Naive thymus-derived CD8-positive, alpha-beta T cell (primary cell): ENCODE data around the gene PITPNM3. TPM values are rescaled to one million over a fixed set of nuclear protein-coding genes. Genes with fewer than 3 reads are reported as not detected.

ENCODE experiments used
- ATAC-seq, 2 donors: fragments of 150-1000 bp; cut with Tn5 transposase in 1 of 2; sonication (Bioruptor Pico), chemical (Tn5 transposase) in 1 of 2; 1 replicate in 1 of 2; 2 replicates in 1 of 2; pipeline ENCODE4 v1.10.0; 2021; ENCODE audit warnings: mild to moderate bottlenecking in 2 of 2, moderate library complexity in 2 of 2
- POLR2A ChIA-PET: fragments of 350-600 bp; sonication (Branson Sonifier 250); formaldehyde crosslinking; loops from one replicate; lab custom pipeline; 2021; ENCODE audit warnings: antibody characterized with exemption; lab: Charles Lee
- DNase-seq, 10 donors: peaks; one replicate each; pipeline versions ENCODE4 v3.0.0 to v3.0.0-alpha.2; 2020 to 2022
- H3K27ac Mint-ChIP-seq, 10 donors: one replicate each; pipeline ENCODE4 v1.8.0; 2020 to 2022; ENCODE audit warnings: mild to moderate bottlenecking in 10 of 10, mixed read lengths in 10 of 10, moderate library complexity in 4 of 10, inconsistent platforms in 1 of 10
- H3K27me3 Mint-ChIP-seq, 5 donors: one replicate each; pipeline ENCODE4 v1.8.0; 2021 to 2022; ENCODE audit warnings: mixed read lengths in 5 of 5
- H3K36me3 Mint-ChIP-seq, 3 donors: one replicate each; pipeline ENCODE4 v1.8.0; 2020 to 2022; ENCODE audit warnings: mixed read lengths in 3 of 3, mild to moderate bottlenecking in 2 of 3, inconsistent platforms in 1 of 3
- H3K4me1 Mint-ChIP-seq, 4 donors: one replicate each; pipeline ENCODE4 v1.8.0; 2021 to 2022; ENCODE audit warnings: mixed read lengths in 4 of 4
- H3K4me3 Mint-ChIP-seq, 10 donors: one replicate each; pipeline ENCODE4 v1.8.0; 2020 to 2022; ENCODE audit warnings: mild to moderate bottlenecking in 10 of 10, mixed read lengths in 10 of 10, moderate library complexity in 6 of 10, inconsistent platforms in 1 of 10
- H3K9me3 Mint-ChIP-seq, 9 donors: one replicate each; pipeline ENCODE4 v1.8.0; 2020 to 2022; ENCODE audit warnings: mixed read lengths in 9 of 9, mild to moderate bottlenecking in 3 of 9, inconsistent platforms in 1 of 9, moderate library complexity in 1 of 9
- polyA plus RNA-seq, 3 donors: library from polyadenylated mRNA; unstranded; fragments of 300-500 nt; fragmentation: Illumina TruSeq; gene quantifications; one replicate each; pipeline ENCODE4 v1.2.3, GENCODE V29; 2021
- total RNA-seq, 8 experiments: library from RNA in 2 of 8; stranded (reverse) in 2 of 8; gene quantifications; one replicate each; pipeline ENCODE4 v1.2.3 and lab custom pipeline; 2021 to 2026

Gene PITPNM3
- total and polyA plus RNA-seq, 5 experiments from 2014 or later, result 0.44 to 0.74 TPM; not detected in 3

- POLR2A ChIA-PET, result no interaction called here
- no peaks in the 10 kb centered on the region for H3K9me3 Mint-ChIP-seq
- peaks cover 0 to 2% (median 0%) of the 10 kb centered on the region in 5 donors for H3K27me3 Mint-ChIP-seq
- ATAC-seq (no peak), DNase-seq (no peak)
- H3K36me3 Mint-ChIP-seq, result no peaks in the 10 kb centered on the region
- no peak overlapping the region for H3K4me3 Mint-ChIP-seq
- peaks cover 0 to 6% (median 3%) of the 10 kb centered on the region in 4 donors for H3K4me1 Mint-ChIP-seq
- no peak overlapping the region for H3K27ac Mint-ChIP-seq
Measured at GRCh38 chr17:6474906-6475305, 81.4 kb downstream of the PITPNM3 start.

DNA sequence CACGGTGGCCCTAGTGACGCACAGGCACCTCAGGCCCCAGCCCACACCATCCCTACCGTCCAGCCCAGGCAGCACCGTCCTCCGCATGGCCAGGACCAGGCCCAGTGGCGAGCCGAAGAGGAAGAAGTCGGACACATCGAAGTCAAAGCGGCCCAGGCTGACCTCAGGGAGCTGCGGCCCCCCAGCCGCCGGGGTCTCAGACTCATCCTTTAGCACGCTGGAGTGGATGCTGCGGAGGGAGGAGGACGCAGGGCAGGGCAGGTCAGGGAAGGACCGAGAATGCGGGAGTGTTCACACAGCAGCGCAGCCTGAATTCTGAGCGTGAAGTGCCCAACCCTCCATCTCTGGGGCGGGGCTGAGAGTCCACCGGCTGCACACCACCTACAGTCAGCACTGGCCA is 82.0 kb downstream of the PITPNM3 start:
- H3K9me3 Mint-ChIP-seq, result no peaks in the 10 kb centered on the region
- ATAC-seq, result no peak
- peaks cover 0 to 7% (median 0%) of the 10 kb centered on the region in 5 donors for H3K27me3 Mint-ChIP-seq
- no peak for DNase-seq
- H3K27ac Mint-ChIP-seq, result peak overlapping the region in 1 of 10 donors; percentile 40
- H3K4me3 Mint-ChIP-seq, result no peak overlapping the region
- H3K36me3 Mint-ChIP-seq, result no peaks in the 10 kb centered on the region
- peaks cover 0 to 6% (median 3%) of the 10 kb centered on the region in 4 donors for H3K4me1 Mint-ChIP-seq
- POLR2A ChIA-PET, result no interaction called here

DNA sequence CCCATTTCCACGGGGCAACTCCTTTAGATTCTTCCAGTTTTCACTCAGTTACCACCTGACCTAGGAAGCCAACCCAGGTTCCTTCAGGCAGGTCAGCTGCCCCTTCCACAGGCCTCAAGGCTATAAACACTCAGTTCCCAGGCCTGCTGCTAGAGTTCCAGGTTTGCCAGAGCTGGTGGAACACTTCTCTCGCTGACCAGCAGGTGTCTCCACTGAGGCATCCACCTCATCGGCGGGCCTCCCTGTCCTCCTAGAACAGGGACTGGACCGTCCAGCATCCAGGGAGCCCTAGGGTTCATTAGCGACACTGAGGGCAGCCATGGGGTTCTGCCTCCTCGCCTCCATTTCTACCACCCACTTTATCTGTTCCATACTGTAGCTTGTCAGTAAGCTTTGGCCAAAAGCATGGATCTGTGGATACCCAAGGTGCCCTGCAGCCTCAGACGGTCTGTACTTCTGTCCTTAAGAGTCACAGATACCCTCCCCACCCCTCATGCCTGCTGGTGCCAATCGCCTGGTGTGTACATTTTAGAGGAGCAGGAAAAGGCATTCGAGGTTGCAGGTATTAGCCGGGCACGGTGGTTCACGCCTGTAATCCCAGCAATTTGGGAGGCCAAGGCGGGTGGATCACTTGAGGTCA is 83.1 kb downstream of the PITPNM3 start:
- no peaks in the 10 kb centered on the region for H3K36me3 Mint-ChIP-seq
- no peaks in the 10 kb centered on the region for H3K9me3 Mint-ChIP-seq
- DNase-seq, result peak; percentile 30 to 78 (median 58)
- H3K4me3 Mint-ChIP-seq, result no peak overlapping the region
- peaks cover 0 to 9% (median 0%) of the 10 kb centered on the region in 5 donors for H3K27me3 Mint-ChIP-seq
- ATAC-seq, result peak; percentile 56 to 62
- H3K27ac Mint-ChIP-seq, result peak overlapping the region in 2 of 10 donors; percentile 61 to 69
- POLR2A ChIA-PET, result interaction anchor here (0.7 to 1.3 kb wide), 2 partner anchors 8 to 218 kb away, joined by 3 to 5 read pairs; no protein-coding TSS in a partner anchor
- H3K4me1 Mint-ChIP-seq, result peaks cover 0 to 6% (median 4%) of the 10 kb centered on the region in 4 donors

DNA sequence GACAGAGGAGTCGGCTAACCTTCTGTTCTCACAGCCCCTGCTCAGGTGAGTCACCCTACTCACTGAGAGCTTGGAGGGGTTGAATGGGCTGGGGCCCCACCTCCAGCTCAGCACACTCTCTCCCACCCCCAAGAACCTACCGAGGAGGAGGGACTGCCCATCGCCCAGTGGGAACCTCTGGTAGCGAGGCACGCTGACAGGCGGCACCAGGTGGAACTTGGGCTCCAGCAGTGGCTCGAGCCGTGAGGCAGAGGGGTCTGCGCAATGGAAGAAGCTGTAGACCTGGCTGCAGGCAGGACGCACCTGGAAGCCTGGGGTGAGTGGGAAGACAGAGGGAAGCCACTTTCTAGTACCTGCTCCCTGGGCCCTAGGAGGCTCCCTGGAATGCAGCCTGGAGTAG is 83.8 kb downstream of the PITPNM3 start:
- H3K27ac Mint-ChIP-seq, result no peak overlapping the region
- DNase-seq (no peak), ATAC-seq (no peak)
- H3K9me3 Mint-ChIP-seq, result no peaks in the 10 kb centered on the region
- H3K4me1 Mint-ChIP-seq, result peaks cover 0 to 6% (median 4%) of the 10 kb centered on the region in 4 donors
- POLR2A ChIA-PET, result no interaction called here
- H3K27me3 Mint-ChIP-seq, result peaks cover 0 to 9% (median 0%) of the 10 kb centered on the region in 5 donors
- no peak overlapping the region for H3K4me3 Mint-ChIP-seq
- no peaks in the 10 kb centered on the region for H3K36me3 Mint-ChIP-seq

GRCh38 chr17:6471531-6472465 is 84.6 kb downstream of the PITPNM3 start:
- Mint-ChIP-seq H3K9me3 (no peaks in the 10 kb centered on the region), H3K27ac (no peak overlapping the region), H3K36me3 (no peaks in the 10 kb centered on the region), H3K4me3 (no peak overlapping the region), H3K4me1 (peaks cover 0 to 6% (median 4%) of the 10 kb centered on the region in 4 donors), H3K27me3 (peaks cover 0 to 9% (median 0%) of the 10 kb centered on the region in 5 donors)
- ATAC-seq (no peak), DNase-seq (no peak)
- POLR2A ChIA-PET, result interaction anchor here (0.5 kb wide), 1 partner anchor 611 kb away, joined by 3 read pairs; no protein-coding TSS in a partner anchor

- DNase-seq (no peak), ATAC-seq (no peak)
- Mint-ChIP-seq H3K9me3 (no peaks in the 10 kb centered on the region), H3K27me3 (peaks cover 0 to 9% (median 0%) of the 10 kb centered on the region in 5 donors), H3K4me3 (no peak overlapping the region), H3K4me1 (peaks cover 0 to 6% (median 4%) of the 10 kb centered on the region in 4 donors), H3K36me3 (no peaks in the 10 kb centered on the region), H3K27ac (no peak overlapping the region)
- POLR2A ChIA-PET, result interaction anchor here (0.5 kb wide), 1 partner anchor 612 kb away, joined by 3 read pairs; no protein-coding TSS in a partner anchor
Measured at GRCh38 chr17:6470751-6471521, 85.4 kb downstream of the PITPNM3 start.

GRCh38 chr17:6470146-6470718 is 86.1 kb downstream of the PITPNM3 start:
- Mint-ChIP-seq H3K4me3 (no peak overlapping the region), H3K4me1 (peaks cover 0 to 6% (median 4%) of the 10 kb centered on the region in 4 donors), H3K9me3 (no peaks in the 10 kb centered on the region), H3K27ac (peak overlapping the region in 1 of 10 donors; percentile 5), H3K27me3 (peaks cover 0 to 9% (median 0%) of the 10 kb centered on the region in 5 donors), H3K36me3 (no peaks in the 10 kb centered on the region)
- ATAC-seq, result no peak
- no peak for DNase-seq
- POLR2A ChIA-PET, result no interaction called here

- Mint-ChIP-seq H3K27ac (peak overlapping the region in 1 of 10 donors; percentile 28), H3K9me3 (no peaks in the 10 kb centered on the region), H3K36me3 (no peaks in the 10 kb centered on the region), H3K27me3 (peaks cover 0 to 9% (median 0%) of the 10 kb centered on the region in 5 donors), H3K4me3 (no peak overlapping the region), H3K4me1 (peaks cover 0 to 5% (median 3%) of the 10 kb centered on the region in 4 donors)
- no peak for ATAC-seq
- POLR2A ChIA-PET, result no interaction called here
- DNase-seq, result no peak
Measured at GRCh38 chr17:6468051-6468790, 88.1 kb downstream of the PITPNM3 start.

DNA sequence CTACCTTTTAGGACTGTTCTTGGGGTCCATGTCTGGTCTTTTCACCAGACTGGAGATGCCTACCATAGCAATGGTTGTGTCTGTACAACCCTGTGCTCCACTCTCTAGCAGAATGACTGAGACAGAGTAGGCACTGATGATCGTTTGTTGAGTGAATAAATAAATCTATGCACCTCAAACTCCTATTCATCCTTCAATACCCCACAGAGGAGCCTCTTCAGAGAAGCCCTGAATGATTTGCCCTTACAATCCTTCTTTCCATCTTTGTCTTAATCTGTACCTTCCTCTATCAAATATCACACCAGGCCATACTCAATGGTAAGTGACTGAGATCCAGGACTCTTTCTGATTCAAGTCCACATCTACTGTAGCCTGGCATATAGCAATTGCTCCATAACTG is 88.8 kb downstream of the PITPNM3 start:
- DNase-seq (no peak), ATAC-seq (no peak)
- Mint-ChIP-seq H3K4me3 (no peak overlapping the region), H3K9me3 (no peaks in the 10 kb centered on the region), H3K36me3 (no peaks in the 10 kb centered on the region), H3K27ac (no peak overlapping the region), H3K4me1 (peaks cover 0 to 3% (median 0%) of the 10 kb centered on the region in 4 donors), H3K27me3 (peaks cover 0 to 9% (median 0%) of the 10 kb centered on the region in 5 donors)
- POLR2A ChIA-PET, result no interaction called here

DNA sequence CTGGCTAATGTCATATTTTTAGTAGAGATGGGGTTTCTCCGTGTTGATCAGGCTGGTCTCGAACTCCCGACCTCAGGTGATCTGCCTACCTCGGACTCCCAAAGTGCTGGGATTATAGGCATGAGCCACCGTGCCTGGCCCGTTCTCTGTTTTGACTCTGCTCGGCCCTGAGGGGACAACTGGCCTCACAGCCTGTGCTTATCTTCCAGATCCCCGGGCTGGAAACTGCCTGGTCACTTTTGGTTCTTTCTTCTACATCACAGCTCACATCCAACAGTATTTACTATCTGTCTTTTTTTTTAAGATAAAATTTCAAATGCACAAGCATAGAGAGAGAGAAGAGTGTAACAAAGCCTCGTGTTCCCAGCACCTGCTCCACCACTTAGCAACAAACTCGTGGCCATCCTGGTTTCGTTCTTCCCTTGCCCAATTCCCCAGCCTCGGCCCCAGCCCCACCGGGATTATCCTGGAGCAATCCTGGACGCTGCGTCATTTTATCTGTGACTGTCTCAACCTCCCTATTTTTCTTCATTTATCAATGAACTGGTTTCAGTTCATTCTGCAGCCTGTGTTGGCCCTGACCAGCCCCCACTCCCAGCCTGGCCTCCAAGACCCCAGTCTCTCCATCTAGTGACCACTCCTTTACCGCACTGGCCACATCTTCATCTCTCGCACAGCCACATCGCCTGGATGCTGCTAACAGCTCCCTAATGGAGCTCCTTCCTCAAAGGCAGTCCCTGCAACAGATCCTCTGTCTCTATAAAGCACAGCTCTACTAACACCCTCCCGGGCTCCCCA is 91.0 kb downstream of the PITPNM3 start:
- no peaks in the 10 kb centered on the region for H3K9me3 Mint-ChIP-seq
- H3K27me3 Mint-ChIP-seq, result peaks cover 0 to 9% (median 0%) of the 10 kb centered on the region in 5 donors
- DNase-seq, result no peak
- peak overlapping the region in 1 of 10 donors; percentile 33 for H3K27ac Mint-ChIP-seq
- POLR2A ChIA-PET, result interaction anchor here (0.6 kb wide), 1 partner anchor 8 kb away, joined by 3 read pairs; no protein-coding TSS in a partner anchor
- H3K4me3 Mint-ChIP-seq, result no peak overlapping the region
- H3K4me1 Mint-ChIP-seq, result peaks cover 0 to 5% (median 0%) of the 10 kb centered on the region in 4 donors
- no peak for ATAC-seq
- no peaks in the 10 kb centered on the region for H3K36me3 Mint-ChIP-seq
